ENCODE results near the gene PPFIBP1. TPM values are rescaled to one million over a fixed set of nuclear protein-coding genes. Genes with fewer than 3 reads are reported as not detected.

Gene PPFIBP1
- total and polyA plus RNA-seq, 10 donors = 3.7 to 182 (median 92.4) TPM

DNA sequence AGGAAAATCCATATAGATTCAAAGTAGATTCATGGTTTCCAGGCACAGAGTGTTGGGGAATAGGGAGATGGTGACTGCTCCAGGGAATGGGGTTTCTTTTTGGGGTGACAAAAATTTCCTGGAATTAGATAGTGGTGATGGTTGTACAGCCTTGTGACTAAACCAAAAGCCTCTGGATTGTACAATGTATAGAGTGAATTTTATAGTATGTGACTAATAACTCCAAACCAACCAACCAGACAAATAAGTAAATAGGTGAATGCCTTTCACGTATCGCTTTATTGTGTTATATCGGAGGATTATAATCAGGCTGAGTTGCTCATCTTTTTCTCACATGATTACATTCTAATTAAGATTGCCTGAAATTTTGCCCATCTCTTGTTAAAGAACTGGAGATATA lies 24.6 kb upstream of the PPFIBP1 start:
- Histone ChIP-seq H3K27me3 (replicated peaks in 1 of 7) (no peaks in the 10 kb centered on the region), H3K4me1 (no peaks in the 10 kb centered on the region), H3K4me3 (no peak overlapping the region), H3K36me3 (no peaks in the 10 kb centered on the region), H3K9me3 (no peaks in the 10 kb centered on the region), H3K27ac (no peak overlapping the region)
- TF ChIP-seq POLR2AphosphoS5 (IDR thresholded peaks at IDR 0.05) = no peak
- TF ChIP-seq, protein P1, sequence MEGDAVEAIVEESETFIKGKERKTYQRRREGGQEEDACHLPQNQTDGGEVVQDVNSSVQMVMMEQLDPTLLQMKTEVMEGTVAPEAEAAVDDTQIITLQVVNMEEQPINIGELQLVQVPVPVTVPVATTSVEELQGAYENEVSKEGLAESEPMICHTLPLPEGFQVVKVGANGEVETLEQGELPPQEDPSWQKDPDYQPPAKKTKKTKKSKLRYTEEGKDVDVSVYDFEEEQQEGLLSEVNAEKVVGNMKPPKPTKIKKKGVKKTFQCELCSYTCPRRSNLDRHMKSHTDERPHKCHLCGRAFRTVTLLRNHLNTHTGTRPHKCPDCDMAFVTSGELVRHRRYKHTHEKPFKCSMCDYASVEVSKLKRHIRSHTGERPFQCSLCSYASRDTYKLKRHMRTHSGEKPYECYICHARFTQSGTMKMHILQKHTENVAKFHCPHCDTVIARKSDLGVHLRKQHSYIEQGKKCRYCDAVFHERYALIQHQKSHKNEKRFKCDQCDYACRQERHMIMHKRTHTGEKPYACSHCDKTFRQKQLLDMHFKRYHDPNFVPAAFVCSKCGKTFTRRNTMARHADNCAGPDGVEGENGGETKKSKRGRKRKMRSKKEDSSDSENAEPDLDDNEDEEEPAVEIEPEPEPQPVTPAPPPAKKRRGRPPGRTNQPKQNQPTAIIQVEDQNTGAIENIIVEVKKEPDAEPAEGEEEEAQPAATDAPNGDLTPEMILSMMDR (IDR thresholded peaks at IDR 0.05 in 8 of 11, conservative IDR thresholded peaks at IDR 0.05 in 3 of 11) = no peak
- TF ChIP-seq POLR2A (IDR thresholded peaks at IDR 0.05) = no peak
- intact Hi-C loops (cut with DNase I; ENCODE audit: low total_unique reads) = no loop called here
- DNase-seq = no peak
- WGBS, 5 donors = 92 to 99% (median 96%) methylated on average over 3 of the region's 3 CpGs

- no peak overlapping the region for H3K27ac ChIP-seq
- no peaks in the 10 kb centered on the region for H3K36me3 ChIP-seq
- no peak for DNase-seq
- H3K27me3 ChIP-seq (replicated peaks in 1 of 7) = no peaks in the 10 kb centered on the region
- H3K4me3 ChIP-seq = no peak overlapping the region
- no peak for TF ChIP-seq POLR2A (IDR thresholded peaks at IDR 0.05)
- TF ChIP-seq, protein P1 (IDR thresholded peaks at IDR 0.05 in 8 of 11, conservative IDR thresholded peaks at IDR 0.05 in 3 of 11) = no peak
- H3K4me1 ChIP-seq = no peaks in the 10 kb centered on the region
- no peaks in the 10 kb centered on the region for H3K9me3 ChIP-seq
- intact Hi-C loops (cut with DNase I; ENCODE audit: low total_unique reads) = no loop called here
- WGBS, 5 donors = 54 to 72% (median 68%) methylated on average over 3 of the region's 3 CpGs
Measured at GRCh38 chr12:27500546-27500945, 23.5 kb upstream of the PPFIBP1 start.

GRCh38 chr12:27502021-27502435 lies 22.0 kb upstream of the PPFIBP1 start:
- no peak for DNase-seq
- WGBS, 5 donors = 69 to 82% (median 80%) methylated on average over 6 of the region's 6 CpGs
- Histone ChIP-seq H3K4me1 (no peaks in the 10 kb centered on the region), H3K9me3 (peaks cover 0 to 7% (median 0%) of the 10 kb centered on the region in 8 donors), H3K36me3 (no peaks in the 10 kb centered on the region), H3K27me3 (replicated peaks in 1 of 7) (no peaks in the 10 kb centered on the region), H3K4me3 (no peak overlapping the region), H3K27ac (no peak overlapping the region)
- TF ChIP-seq, protein P1 (IDR thresholded peaks at IDR 0.05 in 8 of 11, conservative IDR thresholded peaks at IDR 0.05 in 3 of 11) = no peak
- no peak for TF ChIP-seq POLR2A (IDR thresholded peaks at IDR 0.05)
- no peak for TF ChIP-seq POLR2AphosphoS5 (IDR thresholded peaks at IDR 0.05)
- intact Hi-C loops (cut with DNase I; ENCODE audit: low total_unique reads) = no loop called here

- no peaks in the 10 kb centered on the region for H3K36me3 ChIP-seq
- DNase-seq = no peak
- TF ChIP-seq, protein P1 (IDR thresholded peaks at IDR 0.05 in 8 of 11, conservative IDR thresholded peaks at IDR 0.05 in 3 of 11) = no peak
- TF ChIP-seq POLR2A (IDR thresholded peaks at IDR 0.05) (no peak), POLR2AphosphoS5 (IDR thresholded peaks at IDR 0.05) (no peak)
- H3K27ac ChIP-seq = no peak overlapping the region
- peaks cover 0 to 8% (median 0%) of the 10 kb centered on the region in 8 donors for H3K9me3 ChIP-seq
- 90 to 100% (median 96%) methylated on average over 2 of the region's 2 CpGs for WGBS, 5 donors
- no peaks in the 10 kb centered on the region for H3K4me1 ChIP-seq
- H3K4me3 ChIP-seq = no peak overlapping the region
- intact Hi-C loops (cut with DNase I; ENCODE audit: low total_unique reads) = no loop called here
- H3K27me3 ChIP-seq (replicated peaks in 1 of 7) = no peaks in the 10 kb centered on the region
Measured at GRCh38 chr12:27504507-27504906, 19.5 kb upstream of the PPFIBP1 start.
